LHCN-M2 (cell line): ENCODE measurements around the gene PCDHGB4. TPM values are rescaled to one million over a fixed set of nuclear protein-coding genes. Genes with fewer than 3 reads are reported as not detected.
"Not testable (repeated sequence)": the region's sequence is repeated elsewhere in the genome, so short reads cannot be mapped to it uniquely, and the experiment has no call there.

Source experiments
- DNase-seq: peaks from one replicate; pipeline ENCODE4 v3.0.0-alpha.2; 2012; ENCODE audit warnings: low read depth
- total RNA-seq: library from RNA; depleted of rRNA; stranded (reverse); fragments of >200 nt; gene quantifications from 2 replicates; pipeline ENCODE4 v1.2.3, GENCODE V29; 2014

PCDHGB4 gene
- total RNA-seq, 1 experiment from 2014 or later: 0.69 TPM

DNA sequence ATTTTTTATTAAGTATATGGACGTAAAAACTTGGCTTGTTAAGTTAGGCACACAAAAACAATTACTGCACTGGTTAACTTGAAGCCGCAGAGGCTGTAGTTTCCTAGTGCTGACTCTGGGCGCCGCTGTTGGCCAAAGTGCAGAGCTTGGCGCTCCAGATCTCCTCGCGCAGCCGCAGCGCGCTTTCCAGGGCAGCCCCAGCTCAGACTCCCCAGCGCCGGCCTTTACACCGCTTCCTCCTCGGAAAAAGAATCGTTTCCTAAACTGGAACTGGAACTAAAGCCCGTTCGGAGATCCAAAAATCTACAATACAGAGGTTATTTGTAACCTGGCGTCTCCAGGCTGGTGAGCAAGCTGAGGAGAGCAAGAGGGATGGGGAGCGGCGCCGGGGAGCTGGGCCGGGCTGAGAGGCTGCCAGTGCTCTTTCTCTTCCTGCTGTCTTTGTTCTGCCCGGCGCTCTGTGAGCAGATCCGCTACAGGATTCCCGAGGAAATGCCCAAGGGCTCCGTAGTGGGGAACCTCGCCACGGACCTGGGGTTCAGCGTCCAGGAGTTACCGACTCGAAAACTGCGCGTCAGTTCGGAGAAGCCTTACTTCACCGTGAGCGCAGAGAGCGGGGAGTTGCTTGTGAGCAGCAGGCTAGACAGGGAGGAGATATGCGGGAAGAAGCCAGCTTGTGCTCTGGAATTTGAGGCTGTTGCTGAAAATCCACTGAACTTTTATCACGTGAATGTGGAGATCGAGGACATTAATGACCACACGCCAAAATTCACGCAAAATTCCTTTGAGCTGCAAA lies 10.5 kb downstream of the PCDHGB4 start, which contains the start of gene PCDHGB5:
PCDHGB5 (plus strand) TSS at position 192 of the 796 bp plus-strand sequence; CDS start at position 373, 181 bp downstream.
- not testable (repeated sequence) for DNase-seq

GRCh38 chr5:141398608-141399007 lies 11.1 kb downstream of the PCDHGB4 start:
- no peak for DNase-seq

DNA sequence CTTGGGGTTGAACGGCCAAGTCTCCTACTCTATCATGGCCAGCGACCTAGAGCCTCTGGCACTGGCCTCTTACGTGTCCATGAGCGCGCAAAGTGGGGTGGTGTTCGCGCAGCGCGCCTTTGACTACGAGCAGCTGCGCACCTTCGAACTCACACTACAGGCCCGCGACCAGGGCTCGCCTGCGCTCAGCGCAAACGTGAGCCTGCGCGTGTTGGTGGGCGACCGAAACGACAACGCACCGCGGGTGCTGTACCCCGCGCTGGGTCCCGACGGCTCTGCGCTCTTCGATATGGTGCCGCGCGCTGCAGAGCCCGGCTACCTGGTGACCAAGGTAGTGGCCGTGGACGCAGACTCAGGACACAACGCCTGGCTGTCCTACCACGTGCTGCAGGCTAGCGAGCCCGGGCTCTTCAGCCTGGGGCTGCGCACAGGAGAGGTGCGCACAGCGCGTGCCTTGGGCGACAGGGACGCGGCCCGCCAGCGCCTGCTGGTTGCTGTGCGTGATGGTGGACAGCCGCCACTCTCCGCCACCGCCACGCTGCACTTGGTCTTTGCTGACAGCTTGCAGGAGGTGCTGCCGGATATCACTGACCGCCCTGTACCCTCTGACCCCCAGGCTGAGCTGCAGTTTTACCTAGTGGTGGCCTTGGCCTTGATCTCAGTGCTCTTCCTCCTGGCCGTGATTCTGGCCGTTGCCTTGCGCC lies 12.2 kb downstream of the PCDHGB4 start:
- DNase-seq: no peak

GRCh38 chr5:141402553-141403243 lies 15.2 kb downstream of the PCDHGB4 start, which contains the start of gene PCDHGA9:
Gene PCDHGA9, plus strand, starts transcription at chr5:141402778. Its CDS starts 175 bp downstream, at chr5:141402953.
- no peak for DNase-seq

DNA sequence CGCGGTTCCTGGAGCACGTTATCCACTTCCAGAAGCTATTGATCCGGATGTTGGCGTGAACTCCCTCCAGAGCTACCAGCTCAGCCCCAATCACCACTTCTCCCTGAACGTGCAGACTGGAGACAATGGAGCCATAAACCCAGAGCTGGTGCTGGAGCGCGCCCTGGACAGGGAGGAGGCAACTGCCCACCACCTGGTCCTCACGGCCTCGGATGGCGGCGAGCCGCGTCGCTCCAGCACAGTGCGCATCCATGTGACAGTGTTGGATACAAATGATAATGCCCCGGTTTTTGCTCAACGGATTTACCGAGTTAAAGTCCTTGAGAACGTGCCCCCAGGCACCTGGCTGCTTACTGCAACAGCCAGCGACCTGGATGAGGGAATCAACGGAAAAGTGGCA lies 15.9 kb downstream of the PCDHGB4 start:
- DNase-seq: no peak

- DNase-seq: not testable (repeated sequence)
These were observed 20.4 kb downstream of the PCDHGB4 start, which contains the start of gene PCDHGB6 for GRCh38 chr5:141407790-141408505. Gene PCDHGB6, plus strand, starts transcription at chr5:141408021. Its CDS starts 182 bp downstream, at chr5:141408203.

- DNase-seq: no peak
These were observed 22.3 kb downstream of the PCDHGB4 start for GRCh38 chr5:141409598-141410306.

DNA sequence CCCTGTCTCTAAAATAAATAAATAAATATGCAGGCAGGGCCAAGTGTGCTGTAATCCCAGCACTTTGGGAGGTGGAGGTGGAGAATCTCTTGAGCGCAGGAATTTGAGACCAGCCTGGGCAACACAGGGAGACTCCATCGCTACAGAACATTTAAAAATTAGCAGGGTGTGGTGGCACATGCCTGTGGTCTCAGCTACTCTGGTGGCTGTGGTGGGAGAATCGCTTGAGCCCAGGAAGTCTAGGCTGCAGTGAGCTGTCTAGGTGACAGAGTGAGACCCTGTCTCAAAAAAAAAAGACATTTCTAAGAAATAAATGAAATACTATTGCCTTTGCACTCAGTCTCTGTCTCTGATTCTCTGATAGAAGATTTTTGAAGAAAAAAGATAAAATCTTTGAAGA lies 24.1 kb downstream of the PCDHGB4 start:
- DNase-seq: no peak

DNA sequence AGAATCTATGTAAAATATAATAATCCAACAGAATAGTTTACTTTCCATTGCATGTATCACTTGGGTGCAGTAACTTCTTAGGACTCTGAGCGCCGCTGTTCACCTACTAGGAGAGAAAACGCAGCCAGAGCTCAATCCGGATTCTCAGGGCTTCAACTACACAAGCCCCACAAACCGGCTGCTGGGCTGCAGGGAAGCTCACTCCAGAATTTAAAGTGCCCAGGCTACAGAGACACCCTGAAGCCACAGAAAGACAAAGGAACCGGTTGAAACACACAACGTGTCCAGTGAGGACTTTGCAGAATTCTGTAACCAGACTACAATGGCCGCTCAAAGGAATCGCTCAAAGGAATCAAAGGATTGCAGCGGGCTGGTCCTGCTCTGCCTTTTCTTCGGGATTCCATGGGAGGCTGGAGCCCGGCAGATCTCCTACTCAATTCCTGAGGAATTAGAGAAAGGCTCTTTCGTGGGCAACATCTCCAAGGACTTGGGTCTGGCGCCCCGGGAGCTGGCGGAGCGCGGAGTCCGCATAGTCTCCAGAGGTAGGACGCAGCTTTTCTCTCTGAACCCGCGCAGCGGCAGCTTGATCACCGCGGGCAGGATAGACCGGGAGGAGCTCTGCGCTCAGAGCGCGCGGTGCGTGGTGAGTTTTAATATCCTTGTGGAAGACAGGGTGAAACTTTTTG lies 25.5 kb downstream of the PCDHGB4 start, which contains the start of gene PCDHGA10:
PCDHGA10 (plus strand) TSS at position 134 of the 686 bp plus-strand sequence; CDS start at position 323, 189 bp downstream.
- DNase-seq: peak; percentile 77

DNA sequence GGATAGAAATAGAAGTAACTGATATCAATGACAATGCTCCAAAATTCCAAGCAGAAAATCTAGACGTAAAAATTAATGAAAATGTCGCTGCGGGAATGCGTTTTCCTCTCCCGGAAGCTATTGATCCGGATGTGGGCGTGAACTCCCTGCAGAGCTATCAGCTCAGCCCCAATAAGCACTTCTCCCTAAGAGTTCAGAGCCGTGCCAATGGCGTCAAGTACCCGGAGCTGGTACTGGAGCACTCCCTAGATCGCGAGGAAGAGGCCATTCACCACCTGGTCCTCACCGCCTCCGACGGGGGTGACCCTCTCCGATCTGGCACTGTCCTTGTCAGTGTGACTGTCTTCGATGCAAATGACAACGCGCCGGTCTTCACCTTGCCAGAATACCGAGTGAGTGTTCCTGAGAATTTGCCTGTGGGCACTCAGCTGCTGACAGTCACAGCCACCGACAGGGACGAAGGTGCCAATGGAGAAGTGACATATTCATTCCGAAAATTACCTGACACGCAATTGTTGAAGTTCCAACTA lies 26.1 kb downstream of the PCDHGB4 start:
- DNase-seq: peak; percentile 15

- not testable (repeated sequence) for DNase-seq
These were observed 27.2 kb downstream of the PCDHGB4 start for GRCh38 chr5:141414548-141415274.

DNA sequence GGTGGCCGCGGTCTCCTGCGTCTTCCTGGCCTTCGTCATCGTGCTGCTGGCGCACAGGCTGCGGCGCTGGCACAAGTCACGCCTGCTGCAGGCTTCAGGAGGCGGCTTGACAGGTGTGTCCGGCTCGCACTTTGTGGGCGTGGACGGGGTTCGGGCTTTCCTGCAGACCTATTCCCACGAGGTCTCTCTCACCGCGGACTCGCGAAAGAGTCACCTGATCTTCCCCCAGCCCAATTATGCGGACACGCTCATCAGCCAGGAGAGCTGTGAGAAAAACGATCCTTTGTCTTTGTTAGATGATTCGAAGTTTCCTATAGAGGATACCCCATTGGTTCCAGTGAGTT lies 27.7 kb downstream of the PCDHGB4 start:
- not testable (repeated sequence) for DNase-seq

DNA sequence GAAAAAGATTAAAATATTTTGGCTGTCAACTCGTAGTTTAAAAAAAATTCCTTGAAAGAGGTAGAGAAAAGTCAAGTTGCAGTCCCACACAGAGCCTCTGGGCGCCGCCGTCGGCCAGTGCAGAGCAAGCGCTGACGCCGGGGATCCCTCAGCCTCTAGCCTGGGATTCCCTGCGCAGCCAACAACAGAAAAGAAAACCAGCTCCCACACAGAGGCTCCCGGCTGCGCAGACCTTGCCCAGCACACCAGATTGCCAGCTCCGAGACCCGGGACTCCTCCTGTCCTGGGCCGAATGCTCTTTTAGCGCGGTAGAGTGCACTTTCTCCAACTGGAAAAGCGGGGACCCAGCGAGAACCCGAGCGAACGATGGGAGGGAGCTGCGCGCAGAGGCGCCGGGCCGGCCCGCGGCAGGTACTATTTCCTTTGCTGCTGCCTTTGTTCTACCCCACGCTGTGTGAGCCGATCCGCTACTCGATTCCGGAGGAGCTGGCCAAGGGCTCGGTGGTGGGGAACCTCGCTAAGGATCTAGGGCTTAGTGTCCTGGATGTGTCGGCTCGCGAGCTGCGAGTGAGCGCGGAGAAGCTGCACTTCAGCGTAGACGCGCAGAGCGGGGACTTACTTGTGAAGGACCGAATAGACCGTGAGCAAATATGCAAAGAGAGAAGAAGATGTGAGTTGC lies 30.1 kb downstream of the PCDHGB4 start, which contains the start of gene PCDHGB7:
PCDHGB7 (plus strand) TSS at position 184 of the 679 bp plus-strand sequence; CDS start at position 367, 183 bp downstream.
- peak; percentile 13 for DNase-seq

DNA sequence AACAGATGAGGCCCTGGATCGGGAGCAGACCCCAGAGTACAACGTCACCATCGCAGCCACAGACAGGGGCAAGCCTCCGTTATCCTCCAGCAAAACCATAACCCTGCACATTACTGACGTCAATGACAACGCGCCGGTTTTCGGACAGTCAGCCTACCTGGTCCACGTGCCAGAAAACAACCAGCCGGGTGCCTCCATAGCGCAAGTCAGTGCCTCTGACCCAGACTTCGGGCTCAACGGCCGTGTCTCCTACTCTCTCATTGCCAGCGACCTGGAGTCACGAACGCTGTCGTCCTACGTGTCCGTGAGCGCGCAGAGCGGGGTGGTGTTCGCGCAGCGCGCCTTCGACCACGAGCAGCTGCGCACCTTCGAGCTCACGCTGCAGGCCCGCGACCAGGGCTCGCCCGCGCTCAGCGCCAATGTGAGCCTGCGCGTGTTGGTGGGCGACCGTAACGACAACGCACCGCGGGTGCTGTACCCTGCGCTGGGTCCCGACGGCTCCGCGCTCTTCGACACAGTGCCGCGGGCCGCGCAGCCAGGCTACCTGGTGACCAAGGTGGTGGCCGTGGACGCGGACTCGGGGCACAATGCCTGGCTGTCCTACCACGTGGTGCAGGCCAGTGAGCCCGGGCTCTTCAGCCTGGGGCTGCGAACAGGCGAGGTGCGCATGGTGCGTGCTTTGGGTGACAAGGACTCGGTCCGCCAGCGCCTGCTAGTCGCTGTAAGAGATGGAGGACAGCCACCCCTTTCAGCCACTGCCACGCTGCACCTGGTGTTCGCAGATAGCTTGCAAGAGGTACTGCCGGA lies 31.8 kb downstream of the PCDHGB4 start:
- DNase-seq: no peak

DNA sequence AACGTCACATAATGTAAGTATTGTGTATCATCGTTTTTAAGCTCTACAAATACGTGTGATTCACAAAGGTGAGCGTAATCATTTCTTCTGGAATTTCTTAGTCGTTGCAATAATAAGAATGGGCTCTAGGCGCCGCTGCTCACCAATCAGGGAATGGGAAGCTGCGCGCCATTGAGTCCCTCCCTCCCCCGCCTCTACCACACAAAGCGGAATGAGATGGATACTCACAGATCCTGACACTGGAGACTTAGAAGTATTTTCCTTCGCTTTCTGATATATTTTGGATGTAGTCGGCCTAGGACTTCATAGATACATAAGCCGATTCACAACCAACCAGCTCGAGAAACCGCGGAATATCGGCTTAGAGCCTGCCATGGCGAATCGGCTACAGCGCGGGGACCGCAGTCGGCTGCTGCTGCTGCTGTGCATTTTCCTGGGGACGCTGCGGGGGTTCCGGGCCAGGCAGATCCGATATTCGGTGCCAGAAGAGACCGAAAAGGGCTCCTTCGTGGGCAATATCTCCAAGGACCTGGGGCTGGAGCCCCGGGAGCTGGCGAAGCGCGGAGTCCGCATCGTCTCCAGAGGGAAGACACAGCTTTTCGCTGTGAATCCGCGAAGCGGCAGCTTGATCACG lies 33.5 kb downstream of the PCDHGB4 start, which contains the start of gene PCDHGA11:
PCDHGA11 (plus strand) TSS at position 197 of the 634 bp plus-strand sequence; CDS start at position 374, 177 bp downstream.
- DNase-seq: no peak

DNA sequence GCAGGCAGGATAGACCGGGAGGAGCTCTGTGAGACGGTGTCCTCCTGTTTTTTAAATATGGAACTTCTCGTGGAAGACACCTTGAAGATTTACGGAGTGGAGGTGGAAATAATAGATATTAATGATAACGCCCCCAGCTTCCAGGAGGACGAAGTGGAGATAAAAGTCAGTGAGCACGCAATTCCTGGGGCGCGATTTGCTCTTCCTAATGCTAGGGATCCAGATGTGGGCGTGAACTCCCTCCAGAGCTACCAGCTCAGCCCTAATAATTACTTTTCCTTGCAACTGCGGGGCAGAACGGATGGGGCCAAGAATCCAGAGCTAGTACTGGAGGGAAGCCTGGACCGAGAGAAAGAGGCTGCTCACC lies 34.0 kb downstream of the PCDHGB4 start:
- no peak for DNase-seq
